CD4-positive, alpha-beta T cell treated with Interleukin-17A for 1 hour (primary cell): Measurements from ENCODE around the gene NIPBL.
"Not testable (repeated sequence)": the region's sequence is repeated elsewhere in the genome, so short reads cannot be mapped to it uniquely, and the experiment has no call there.

ENCODE experiments used
- DNase-seq: peaks from one replicate; pipeline ENCODE4 v3.0.0-alpha.2; 2020

NIPBL gene

DNA sequence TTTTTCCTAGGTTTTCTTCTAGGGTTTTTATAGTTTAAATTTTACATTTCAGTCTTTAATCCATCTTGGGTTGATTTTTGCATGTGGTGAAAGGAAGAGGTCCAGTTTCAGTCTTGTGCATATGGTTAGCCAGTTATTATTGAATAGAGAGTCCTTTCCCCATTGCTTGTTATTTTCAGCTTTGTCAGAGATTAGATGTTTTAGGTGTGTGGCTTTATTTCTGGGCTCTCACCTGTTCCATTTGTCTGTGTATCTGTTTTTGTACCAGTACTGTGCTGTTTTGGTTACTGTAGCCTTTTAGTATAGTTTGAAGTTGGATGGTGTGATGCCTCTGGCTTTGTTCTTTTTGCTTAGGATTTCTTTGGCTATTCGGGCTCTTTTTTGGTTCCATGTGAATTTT is 25.8 kb downstream of the NIPBL start:
- DNase-seq = no peak

DNA sequence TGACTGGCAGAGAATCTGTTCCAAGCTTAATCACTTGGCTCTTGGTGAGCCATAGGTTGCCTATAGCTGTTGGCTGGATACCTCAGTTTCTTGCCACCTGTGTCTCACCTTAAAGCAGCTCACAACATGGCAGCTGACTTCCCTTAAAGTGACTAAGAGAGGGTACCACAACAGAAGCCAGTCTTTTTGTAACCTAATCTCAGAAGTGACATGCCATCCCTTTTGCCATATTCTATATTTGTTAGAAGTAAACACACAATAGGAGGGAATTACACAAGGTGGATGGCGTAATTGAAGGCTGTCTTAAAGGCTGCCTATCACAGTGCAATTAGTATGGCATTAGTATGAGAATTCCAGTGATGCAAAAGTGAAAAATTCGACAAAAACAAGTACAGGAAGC is 28.1 kb downstream of the NIPBL start:
- DNase-seq = no peak

DNA sequence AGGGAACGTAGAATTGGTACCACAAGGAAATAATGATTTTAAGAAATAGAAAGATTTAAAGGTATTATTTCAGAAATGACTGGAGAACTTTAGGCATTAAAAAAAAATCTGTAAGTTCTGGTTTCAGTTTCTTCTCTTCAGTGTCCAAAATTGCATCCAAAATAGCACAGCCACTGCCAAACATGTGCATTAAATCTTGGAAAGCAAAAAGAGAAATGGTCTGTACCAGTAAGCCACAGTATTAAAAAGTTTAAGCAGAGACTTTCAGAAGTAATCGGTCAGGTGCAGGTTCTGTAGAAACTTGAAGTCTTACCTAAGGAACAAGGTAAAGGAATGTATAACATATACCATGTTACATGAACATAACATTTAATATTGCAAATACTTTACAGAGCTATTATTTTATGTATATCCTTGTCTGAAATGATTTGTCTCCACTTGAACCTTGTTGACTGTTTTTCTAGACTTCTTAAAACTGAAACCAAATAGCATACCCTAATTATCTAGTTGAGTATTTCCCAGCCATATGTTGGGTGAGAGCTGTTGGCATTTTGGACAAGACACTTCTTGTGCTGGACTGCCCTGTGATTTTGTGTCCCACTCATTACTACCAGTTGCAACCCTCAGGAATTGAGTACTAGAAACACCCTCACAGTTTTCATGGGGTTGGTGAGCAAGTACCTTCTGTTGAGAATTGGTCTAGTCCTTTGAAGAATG is 32.1 kb downstream of the NIPBL start:
- no peak for DNase-seq

DNA sequence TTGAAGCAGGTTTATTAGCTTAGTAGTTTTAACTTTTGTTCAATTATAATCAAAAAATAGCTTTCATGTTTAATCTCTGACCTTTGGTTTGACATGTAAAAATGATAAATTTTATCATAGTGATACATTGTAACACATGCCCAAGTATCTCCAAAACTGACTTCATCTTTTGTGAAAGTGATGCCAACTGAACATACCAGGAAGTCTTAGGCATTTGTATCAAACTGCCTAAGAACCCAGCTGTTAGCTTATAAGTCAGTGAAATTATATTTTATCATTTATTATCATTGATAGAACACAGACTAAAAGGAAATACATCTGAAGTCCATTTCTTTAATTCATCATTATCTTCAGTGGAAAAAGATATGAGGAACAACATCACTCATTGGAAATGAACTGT is 39.1 kb downstream of the NIPBL start:
- no peak for DNase-seq

DNA sequence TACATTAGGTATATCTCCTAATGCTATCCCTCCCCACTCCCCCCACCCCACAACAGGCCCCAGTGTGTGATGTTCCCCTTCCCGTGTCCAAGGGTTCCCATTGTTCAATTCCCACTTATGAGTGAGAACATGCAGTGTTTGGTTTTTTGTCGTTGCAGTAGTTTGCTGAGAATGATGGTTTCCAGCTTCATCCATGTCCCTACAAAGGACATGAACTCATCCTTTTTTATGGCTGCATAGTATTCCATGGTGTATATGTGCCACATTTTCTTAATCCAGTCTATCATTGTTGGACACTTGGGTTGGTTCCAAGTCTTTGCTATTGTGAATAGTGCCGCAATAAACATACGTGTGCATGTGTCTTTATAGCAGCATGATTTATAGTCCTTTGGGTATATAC is 40.0 kb downstream of the NIPBL start:
- not testable (repeated sequence) for DNase-seq

DNA sequence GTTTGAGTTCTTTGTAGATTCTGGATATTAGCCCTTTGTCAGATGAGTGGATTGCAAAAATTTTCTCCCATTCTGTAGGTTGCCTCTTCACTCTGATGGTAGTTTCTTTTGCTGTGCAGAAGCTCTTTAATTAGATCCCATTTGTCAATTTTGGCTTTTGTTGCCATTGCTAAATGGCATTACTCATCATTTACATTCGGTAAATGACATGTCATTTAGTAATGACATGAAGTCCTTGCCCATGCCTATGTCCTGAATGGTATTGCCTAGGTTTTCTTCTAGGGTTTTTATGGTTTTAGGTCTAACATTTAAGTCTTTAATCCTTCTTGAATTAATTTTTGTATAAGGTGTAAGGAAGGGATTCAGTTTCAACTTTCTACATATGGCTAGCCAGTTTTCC is 40.8 kb downstream of the NIPBL start:
- DNase-seq = not testable (repeated sequence)

DNA sequence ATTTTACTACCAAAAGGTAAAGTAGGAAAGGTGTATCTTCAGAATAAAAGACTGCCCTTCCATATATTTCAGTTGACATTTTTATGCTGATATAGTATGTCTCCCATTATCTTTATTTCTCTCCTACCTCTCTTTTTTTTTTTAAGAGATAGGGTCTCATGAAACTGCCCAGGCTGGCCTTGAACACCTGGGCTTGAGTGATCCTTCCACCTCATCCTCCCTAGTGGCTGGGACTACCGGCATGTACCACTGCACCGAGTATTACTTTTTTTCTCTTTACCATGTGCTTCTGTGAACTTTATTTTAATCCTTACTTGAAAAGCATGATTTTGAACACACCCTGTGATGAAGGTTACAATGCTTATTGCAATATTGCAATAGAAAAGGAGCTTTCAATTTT is 42.7 kb downstream of the NIPBL start:
- no peak for DNase-seq

DNA sequence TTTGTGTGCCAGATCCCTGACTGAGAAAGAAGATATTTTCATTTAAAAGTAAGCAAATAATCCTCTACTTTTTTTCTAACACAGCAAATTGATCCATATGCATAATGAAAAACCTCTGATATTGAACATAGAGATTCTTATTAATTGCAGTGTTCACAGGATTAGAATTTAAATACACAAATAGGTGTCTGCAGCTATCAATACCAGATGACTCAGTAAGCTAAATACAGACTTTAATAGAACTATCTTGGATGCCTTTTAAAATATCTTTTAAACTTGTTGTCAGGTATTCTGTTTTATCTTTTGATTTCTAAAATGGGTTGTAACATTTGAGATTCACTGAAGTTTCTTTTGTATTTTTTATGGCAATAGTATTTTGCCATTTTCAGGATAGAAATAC is 43.1 kb downstream of the NIPBL start:
- no peak for DNase-seq

DNA sequence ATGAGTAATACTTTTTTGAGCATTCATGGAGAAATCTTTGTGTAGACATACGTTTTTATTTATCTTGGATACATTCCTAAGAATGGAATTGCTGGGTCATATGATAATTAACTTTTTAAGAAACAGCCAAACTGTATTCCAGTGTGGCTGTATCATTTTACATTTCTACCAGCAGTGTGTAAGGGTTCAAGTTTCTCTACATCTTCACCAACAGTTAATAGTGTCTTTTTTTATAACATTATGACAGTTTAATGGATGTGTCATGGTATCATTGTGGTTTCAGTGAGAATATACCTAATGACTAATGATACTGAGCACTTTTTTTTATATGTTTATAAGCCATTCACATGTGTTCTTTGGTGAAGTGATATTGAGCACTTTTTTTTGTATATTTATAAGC is 52.4 kb downstream of the NIPBL start:
- no peak for DNase-seq

DNA sequence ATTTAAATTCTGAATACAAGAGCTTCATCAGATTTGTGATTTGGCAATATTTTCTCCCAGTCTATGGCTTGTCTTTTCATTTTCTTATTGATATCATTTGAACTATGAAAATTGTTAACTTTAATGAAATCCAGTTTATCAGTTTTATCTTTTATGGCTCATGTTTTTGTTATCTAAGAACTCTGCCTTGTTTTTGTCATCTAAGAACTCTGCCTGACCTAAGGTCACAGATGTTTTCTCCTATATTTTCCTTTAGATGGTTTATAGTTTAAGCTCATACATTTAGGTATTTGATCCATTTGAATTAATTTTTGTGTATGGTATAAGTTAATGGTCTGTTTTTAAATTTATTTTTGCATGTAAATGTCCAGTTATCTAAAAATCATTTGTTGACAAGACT is 52.9 kb downstream of the NIPBL start:
- DNase-seq = no peak

DNA sequence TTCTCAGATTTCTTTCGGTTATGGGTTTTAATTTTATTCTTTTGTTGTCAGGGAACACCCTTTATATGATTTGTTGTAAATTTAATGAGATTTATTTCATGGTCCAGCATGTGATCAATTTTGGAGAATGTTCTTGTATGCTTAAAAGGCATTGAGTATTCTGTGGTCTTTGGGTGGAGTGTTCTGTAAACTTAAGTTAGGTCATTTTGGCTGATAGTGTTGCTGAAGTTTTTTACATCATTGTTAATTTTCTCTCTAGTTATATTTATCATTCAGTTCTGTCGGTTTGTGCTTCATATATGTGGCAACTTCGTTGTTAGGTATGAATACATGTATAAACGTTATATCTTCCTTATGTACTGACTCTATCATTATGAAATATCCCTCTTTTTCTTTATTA is 55.5 kb downstream of the NIPBL start:
- no peak for DNase-seq

DNA sequence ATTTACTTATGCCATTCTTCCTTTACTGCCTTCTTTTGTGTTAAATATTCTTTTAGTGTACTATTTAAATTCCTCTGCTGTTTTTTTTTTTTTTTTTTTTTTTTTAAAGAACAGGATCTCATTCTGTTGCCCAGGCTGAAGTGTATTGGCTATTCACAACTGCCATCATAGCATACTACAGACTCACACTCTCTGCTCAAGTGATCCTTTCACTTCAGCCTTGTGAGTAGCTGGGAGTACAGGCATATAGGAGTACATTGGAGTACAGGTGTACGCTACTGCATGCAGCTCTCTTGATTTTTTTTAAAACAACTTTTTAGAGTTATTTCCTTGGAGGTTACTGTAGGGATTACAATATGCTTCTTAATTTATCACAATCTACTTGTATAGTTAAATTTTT is 56.1 kb downstream of the NIPBL start:
- DNase-seq = no peak

DNA sequence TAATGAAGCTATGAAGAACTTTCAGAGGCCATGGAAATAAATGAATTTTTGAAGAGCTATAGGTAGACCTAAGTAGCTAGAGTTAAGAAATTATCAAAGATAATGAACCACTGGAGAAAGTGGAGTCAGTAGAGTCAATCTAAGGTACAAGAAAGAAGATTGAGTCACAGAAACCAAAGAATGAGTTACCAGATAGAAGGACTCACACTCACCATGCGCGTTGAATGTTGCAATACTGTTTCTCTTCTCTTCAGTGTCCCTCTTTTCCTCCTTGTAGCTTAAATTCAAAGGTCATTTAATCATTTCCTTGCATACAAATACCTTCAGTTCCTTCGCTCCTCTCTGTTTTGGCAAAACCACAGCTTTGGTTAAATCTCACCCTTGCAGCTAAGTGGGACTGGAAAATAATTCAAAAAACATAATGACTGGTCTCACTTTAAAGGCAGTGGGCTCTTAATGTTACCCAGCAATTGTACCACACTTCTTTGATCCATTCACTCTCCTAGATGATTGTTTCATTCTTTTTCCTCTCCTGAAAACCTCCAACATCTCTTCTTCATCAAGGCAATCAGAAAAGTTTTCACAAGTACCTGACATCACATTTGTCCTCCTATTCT is 58.3 kb downstream of the NIPBL start:
- DNase-seq = no peak

DNA sequence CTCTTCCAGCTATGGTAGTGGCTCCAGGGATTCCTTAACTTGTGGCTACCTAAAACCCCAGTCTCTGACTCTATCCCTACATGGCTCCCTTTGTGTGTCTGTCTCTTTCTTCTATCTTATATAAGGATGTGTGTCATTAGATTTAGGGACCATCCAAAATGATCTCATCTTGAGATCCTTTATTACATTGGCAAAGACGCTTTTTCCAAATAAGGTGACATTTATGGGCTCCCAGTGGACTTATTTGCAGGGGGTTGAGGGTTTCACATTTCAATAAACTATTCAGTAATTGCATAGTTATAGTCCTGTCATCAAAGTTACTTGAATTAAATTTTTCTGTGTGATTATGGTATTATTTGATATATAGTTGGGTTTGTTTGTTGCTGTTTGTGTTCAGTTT is 59.2 kb downstream of the NIPBL start:
- no peak for DNase-seq

DNA sequence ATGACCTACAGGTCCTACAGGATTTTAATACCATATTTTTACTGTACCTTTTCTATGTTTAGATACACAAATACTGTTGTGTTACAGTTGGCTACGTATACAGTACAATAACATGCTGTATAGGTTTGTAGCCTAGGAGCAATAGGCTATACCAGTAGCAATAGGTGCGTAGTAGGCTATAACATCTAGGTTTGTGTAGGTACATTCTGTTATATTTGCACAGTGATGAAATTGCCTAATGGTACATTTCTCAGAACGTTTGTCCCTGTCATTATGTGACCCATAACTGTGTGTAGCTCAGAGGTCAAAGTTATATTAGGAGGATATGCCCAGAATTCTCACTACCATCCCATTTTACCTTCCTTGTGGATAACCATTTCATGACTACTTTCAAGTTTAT is 59.7 kb downstream of the NIPBL start:
- DNase-seq = no peak

DNA sequence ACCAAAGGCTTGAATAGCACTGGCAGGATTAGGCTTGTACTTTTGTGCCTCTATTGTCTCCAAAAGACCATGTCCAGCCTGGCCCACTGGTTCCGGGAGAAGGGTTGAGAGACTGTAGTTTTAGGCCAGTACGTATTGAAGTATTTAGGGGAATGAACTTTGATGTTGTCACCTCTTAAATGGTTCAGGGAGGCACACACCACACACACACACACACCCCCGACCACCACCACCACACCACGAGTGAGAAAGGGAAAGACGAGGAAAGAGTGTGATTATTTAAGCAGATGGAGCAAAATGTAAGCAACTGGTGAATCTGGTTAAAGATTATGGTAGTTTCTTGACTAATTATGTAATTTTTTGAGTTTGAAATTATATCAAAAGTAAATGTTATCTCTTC is 61.6 kb downstream of the NIPBL start:
- no peak for DNase-seq

DNA sequence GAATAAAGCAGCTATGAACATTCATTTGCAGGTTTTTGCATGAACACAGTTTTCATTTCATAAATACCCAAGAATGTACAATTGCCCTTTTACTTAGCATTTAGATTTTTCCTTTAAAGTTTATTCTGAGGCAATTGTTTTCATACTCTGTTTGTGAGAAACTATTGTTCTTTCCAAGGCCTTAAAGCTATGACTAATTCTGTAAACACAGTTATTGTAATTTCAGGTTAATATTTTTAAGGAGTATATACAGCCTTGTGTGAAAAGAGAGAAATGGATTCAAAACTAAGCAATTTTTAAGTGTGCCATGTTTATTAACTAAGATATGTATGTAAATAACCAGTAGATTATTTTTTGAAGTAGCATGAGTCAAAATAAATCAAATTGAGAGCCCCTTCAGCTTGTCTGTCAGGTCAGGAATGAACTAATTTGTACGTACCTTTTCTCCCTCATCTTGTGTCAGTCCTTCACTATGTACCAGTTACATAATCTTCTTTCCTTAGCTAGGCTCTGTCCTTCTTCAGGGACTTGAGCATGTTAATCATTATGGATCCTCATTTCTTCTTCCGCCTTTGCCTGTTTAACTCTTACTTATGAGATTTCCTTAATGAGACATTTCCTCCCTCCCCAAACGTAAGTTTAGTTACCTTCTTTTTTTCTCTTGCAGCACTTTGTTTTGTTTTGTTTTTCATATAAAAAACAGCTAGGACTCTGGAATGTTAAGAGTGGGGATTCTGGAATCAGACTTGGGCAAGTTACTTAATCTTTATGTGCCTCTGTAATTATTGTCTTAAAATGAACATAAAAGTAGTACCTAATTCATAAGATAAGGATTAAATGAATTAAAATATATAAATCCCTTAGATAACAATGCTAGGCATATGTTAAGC is 63.6 kb downstream of the NIPBL start:
- no peak for DNase-seq

DNA sequence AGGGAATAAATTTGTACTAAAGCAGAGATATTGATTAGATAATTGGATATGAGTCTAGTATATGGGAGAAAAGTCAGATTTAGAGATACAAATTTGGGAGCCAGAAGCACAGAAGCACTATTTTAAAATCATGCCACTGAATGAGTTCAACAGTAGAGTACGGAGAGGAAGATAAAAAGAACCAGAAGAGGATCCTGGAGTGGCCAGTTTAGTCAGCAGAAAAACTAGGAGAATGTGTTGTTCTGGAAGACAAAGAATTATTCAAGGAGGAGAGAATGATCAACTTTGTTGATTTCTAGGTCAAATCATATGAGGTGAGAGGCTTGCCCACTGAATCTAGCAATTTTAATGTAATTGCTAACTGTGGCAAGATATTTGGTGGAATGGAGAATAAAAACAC is 67.0 kb downstream of the NIPBL start:
- DNase-seq = no peak

DNA sequence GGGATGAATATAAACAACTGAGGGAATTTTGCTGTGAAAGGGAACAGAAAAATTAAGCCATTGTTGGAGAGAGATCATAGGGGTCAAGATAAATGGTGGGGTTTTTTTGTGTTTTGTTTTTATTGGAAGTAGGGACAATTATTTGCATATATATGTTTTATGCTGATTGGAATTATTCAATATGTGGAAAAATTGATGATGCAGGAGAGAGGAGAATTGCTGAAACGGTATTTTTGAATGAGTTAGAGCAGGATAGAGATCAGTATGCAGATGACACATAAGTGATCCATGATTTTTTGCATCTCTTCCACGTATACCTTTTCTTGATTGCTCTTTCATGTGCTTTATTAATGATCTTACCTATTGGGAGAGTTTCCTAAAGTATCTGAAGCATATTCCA is 67.5 kb downstream of the NIPBL start:
- no peak for DNase-seq

DNA sequence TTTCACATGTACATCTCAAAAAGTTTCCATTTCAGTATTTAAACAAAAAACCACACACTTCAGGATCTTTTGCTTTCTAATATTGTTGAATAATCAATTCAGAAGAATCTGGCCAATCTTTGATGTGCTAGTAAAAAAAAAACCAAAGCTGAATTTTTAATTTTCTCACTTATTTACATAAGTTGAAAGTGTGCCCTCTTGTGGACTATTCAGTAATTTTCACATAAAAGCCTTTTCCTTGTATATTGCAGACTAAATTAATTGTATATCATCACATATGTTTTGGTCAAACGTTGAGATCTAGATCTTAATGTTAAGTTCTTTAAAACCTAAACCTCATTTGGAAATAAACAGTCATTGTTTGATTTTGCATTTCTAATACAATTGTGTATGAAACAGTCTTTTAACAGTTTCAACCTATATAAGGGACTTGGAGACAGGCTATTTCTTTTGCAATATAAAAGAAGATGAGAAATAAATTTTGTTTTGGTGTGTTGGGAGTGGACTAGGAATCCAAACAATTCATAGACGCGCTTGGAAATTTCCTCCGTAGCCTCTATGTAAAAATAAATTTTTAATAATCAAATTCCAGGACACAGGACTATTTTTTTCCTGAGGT is 68.1 kb downstream of the NIPBL start:
- peak; percentile 66 for DNase-seq

DNA sequence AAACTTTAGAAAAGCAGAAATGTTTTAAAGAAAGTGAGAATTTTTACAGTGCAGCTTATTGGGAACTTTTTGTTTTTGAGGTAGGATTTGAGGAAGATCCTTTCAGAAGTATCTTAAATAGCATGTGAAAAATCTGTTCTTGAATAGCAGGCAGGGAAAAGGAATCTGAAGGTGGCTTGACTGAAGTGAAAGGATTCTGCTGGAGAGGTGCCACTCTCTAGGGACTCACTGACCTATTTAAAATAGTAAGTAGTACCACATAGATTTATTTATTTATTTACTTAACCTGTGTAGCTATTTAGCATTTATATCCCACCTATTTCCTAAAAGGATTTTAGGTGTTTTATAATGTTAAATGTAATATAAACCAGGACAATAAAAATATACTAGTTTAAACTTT is 69.1 kb downstream of the NIPBL start:
- no peak for DNase-seq

DNA sequence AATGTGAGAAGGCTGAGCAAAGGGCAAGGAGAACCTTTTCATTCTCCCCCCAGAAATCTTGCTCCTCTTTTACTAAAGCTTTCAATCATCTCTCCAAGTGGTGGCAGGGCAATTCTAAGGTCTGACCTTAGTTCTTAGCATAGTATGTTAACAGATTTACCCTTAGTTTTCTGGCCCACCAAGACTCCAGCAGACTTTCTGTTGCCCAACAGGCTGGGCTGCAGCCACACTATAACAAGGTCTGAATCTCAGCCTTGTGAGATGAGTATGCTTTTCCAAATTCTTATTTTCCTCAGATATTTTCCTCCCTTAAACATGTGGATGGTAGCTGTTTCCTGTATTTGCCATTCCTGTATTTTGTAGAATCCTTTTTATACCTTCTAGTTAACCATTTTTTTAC is 69.5 kb downstream of the NIPBL start:
- no peak for DNase-seq

DNA sequence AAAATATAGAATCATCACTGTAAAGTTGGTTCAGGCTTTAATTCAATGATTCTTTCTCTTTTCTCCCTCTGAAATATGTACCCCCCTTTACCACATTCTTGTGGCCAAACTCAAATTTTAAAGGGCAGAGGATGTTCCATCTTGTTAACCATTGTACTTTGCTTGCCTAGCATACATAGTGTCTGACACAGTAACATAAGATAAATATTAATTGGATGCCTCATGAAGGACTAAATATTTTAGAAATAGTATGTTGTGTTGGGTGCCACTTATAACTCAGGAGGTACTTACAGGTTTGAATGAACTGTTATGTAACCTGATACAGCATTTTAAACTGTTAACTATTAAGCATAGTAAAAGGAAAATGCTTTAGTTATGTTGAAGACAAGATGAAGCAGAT is 71.5 kb downstream of the NIPBL start:
- DNase-seq = no peak

DNA sequence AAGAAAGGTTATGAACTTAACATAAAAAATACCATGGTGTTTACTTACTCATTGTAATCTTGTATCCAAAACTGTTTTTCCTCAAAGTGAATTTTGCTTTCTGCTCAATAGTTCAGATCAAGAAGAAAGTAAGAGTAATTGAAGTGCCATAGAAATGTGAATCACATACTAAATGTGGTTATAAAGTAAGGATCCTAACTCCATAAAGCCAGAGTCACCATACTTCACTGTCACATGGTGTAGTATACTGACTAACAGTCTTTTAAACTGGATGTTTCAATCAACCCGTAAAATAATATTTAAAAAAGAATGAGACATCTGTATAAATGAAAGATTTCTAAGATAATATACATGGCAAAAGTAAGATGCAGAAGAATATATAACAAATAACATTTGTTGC is 72.1 kb downstream of the NIPBL start:
- no peak for DNase-seq
